Measurements from ENCODE around the gene SMKR1. TPM values are rescaled to one million over a fixed set of nuclear protein-coding genes. Genes with fewer than 3 reads are reported as not detected.

The SMKR1 gene
- total RNA-seq, 4 donors from 2014 or later: 1.2 TPM; not detected in 3

DNA sequence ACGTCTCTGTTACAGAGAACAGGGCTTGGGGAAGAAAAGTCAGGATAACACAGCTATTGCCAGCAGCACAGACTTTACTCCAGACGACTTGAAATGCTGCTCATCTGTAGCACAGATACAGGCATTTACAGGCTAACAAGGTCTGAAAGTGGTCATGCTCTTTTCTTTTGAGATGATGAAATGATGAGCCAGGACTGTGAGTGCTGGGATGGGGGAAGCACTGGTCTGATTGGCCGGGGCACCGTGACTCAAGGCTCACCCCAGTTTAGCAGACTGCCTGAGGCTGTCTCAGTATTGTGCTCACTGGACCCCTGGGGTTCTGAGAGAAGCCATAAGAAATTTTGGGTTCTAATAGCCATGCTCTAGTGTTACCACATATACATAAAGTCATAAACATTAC is 12.4 kb downstream of the SMKR1 start:
- no peaks in the 10 kb centered on the region for H3K36me3 ChIP-seq
- no peaks in the 10 kb centered on the region for H3K4me1 ChIP-seq
- H3K27me3 ChIP-seq: peaks cover 0 to 2% of the 10 kb centered on the region in 2 donors
- TF ChIP-seq EP300 (IDR thresholded peaks at IDR 0.05): no peak
- no peak for TF ChIP-seq POLR2A (IDR thresholded peaks at IDR 0.05)
- TF ChIP-seq CTCF (IDR thresholded peaks at IDR 0.05): no peak
- H3K27ac ChIP-seq: no peak overlapping the region
- no peak for DNase-seq (ENCODE audit: low spot score in 2 of 2)
- WGBS, 2 donors: 37 to 53% methylated on average over 4 of the region's 4 CpGs
- H3K4me3 ChIP-seq: no peak overlapping the region
- no peaks in the 10 kb centered on the region for H3K9me3 ChIP-seq

DNA sequence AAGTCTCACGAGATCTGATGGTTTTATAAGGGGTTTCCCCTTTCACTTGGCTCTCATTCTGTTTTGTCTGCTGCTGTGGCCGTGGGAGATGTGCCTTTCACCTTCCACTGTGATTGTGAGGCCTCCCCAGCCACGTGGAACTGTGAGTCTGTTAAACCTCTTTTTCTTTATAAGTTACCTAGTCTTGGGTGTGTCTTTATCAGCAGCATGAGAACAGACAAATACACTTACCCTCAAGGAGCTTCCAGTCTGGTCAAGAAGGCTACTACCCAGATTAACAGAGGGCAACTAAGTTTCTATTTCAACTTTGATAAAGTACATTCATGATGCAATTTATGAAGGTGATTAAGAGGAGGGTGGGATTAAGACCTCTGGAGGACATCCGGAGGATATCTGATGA is 13.1 kb downstream of the SMKR1 start:
- Histone ChIP-seq H3K36me3 (no peaks in the 10 kb centered on the region), H3K27me3 (peaks cover 0 to 6% of the 10 kb centered on the region in 2 donors), H3K9me3 (no peaks in the 10 kb centered on the region), H3K4me3 (no peak overlapping the region), H3K27ac (no peak overlapping the region), H3K4me1 (no peaks in the 10 kb centered on the region)
- TF ChIP-seq CTCF (IDR thresholded peaks at IDR 0.05): no peak
- no peak for TF ChIP-seq EP300 (IDR thresholded peaks at IDR 0.05)
- no peak for TF ChIP-seq POLR2A (IDR thresholded peaks at IDR 0.05)
- DNase-seq (ENCODE audit: low spot score in 2 of 2): no peak
- 67 to 82% methylated on average over 4 of the region's 4 CpGs for WGBS, 2 donors

GRCh38 chr7:129517931-129518330 is 15.6 kb downstream of the SMKR1 start:
- Histone ChIP-seq H3K4me1 (no peaks in the 10 kb centered on the region), H3K27ac (no peak overlapping the region), H3K36me3 (no peaks in the 10 kb centered on the region), H3K9me3 (no peaks in the 10 kb centered on the region), H3K27me3 (peaks cover 0 to 15% of the 10 kb centered on the region in 2 donors), H3K4me3 (no peak overlapping the region)
- no peak for DNase-seq (ENCODE audit: low spot score in 2 of 2)
- 57 to 66% methylated on average over 6 of the region's 6 CpGs for WGBS, 2 donors
- TF ChIP-seq EP300 (IDR thresholded peaks at IDR 0.05) (no peak), POLR2A (IDR thresholded peaks at IDR 0.05) (no peak), CTCF (IDR thresholded peaks at IDR 0.05) (no peak)

- no peak for TF ChIP-seq POLR2A (IDR thresholded peaks at IDR 0.05)
- no peak for TF ChIP-seq EP300 (IDR thresholded peaks at IDR 0.05)
- TF ChIP-seq CTCF (IDR thresholded peaks at IDR 0.05): no peak
- Histone ChIP-seq H3K4me3 (no peak overlapping the region), H3K4me1 (no peaks in the 10 kb centered on the region), H3K27me3 (peaks cover 0 to 16% of the 10 kb centered on the region in 2 donors), H3K36me3 (no peaks in the 10 kb centered on the region), H3K27ac (no peak overlapping the region), H3K9me3 (no peaks in the 10 kb centered on the region)
- DNase-seq (ENCODE audit: low spot score in 2 of 2): no peak
- WGBS, 2 donors: 32 to 33% methylated on average over 5 of the region's 5 CpGs
Measured at GRCh38 chr7:129519464-129519863, 17.1 kb downstream of the SMKR1 start.

DNA sequence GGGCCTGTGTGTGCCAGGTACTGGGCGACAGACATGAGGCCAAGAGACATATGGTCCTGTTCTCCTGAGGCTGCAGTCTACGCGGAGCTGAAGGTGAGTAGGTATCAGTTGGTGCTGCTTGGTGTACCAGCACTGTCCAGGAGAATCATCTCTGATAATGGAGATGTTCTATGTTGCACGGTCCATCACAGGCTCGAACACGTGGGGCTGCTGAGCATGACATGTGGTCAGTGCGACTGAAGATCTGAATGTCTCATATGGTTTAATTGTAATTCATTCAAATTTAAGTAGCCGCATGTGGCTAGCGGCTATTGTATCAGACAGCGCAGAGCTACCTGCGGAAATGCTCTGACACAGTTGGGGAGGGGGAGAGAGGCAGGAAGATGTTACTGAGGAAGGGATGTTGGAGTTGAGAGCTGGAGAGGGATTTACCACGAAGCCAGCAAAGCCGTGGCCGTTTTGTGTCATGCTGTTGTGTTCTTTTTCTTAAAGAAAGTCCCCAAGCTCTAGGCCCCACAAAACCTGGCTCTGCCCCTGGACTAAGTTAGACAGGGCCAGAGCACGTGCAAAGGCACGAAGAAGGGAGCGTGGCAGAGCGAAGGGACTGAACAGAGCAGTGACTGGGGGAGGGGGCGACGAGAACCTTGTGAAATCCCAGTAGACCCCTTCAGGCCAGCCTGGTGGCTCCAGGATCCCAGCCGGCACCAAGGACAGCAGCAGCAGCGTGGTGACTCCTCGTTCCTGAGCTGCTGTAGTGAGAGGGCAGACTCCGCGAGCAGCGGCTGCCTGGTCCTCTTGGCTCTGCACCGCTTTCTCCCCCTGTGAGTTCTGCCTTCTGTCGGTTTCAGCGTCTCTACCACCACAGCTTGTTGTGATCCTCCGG is 20.0 kb downstream of the SMKR1 start:
- no peak for TF ChIP-seq CTCF (IDR thresholded peaks at IDR 0.05)
- no peak for TF ChIP-seq POLR2A (IDR thresholded peaks at IDR 0.05)
- no peak for TF ChIP-seq EP300 (IDR thresholded peaks at IDR 0.05)
- H3K4me1 ChIP-seq: no peaks in the 10 kb centered on the region
- WGBS, 2 donors: 53 to 54% methylated on average over 30 of the region's 30 CpGs
- no peaks in the 10 kb centered on the region for H3K36me3 ChIP-seq
- H3K4me3 ChIP-seq: no peak overlapping the region
- no peaks in the 10 kb centered on the region for H3K9me3 ChIP-seq
- no peak overlapping the region for H3K27ac ChIP-seq
- no peak for DNase-seq (ENCODE audit: low spot score in 2 of 2)
- peaks cover 0 to 16% of the 10 kb centered on the region in 2 donors for H3K27me3 ChIP-seq
